Stimulated activated CD8-positive, alpha-beta memory T cell treated with anti-CD3 and anti-CD28 coated beads, Interleukin-15, amount 100 ng/mL, for 1 hour (primary cell): Measurements from ENCODE around the gene DBF4B.
"Not testable (repeated sequence)": the region's sequence is repeated elsewhere in the genome, so short reads cannot be mapped to it uniquely, and the experiment has no call there.

Experiments
- DNase-seq: peaks from one replicate; pipeline ENCODE4 v3.0.0-alpha.2; 2020; ENCODE audit warnings: low read depth

The DBF4B gene

GRCh38 chr17:44734272-44734671, 25.8 kb downstream of the DBF4B start:
- DNase-seq: no peak

- DNase-seq: no peak
These were observed 28.2 kb downstream of the DBF4B start for GRCh38 chr17:44736551-44737240.

GRCh38 chr17:44738214-44738906, 29.9 kb downstream of the DBF4B start:
- DNase-seq: no peak

GRCh38 chr17:44741316-44741715, 32.9 kb downstream of the DBF4B start:
- no peak for DNase-seq

GRCh38 chr17:44745301-44745700, 36.8 kb downstream of the DBF4B start:
- DNase-seq: no peak

GRCh38 chr17:44745738-44746137, 37.3 kb downstream of the DBF4B start:
- DNase-seq: not testable (repeated sequence)

- DNase-seq: no peak
These were observed 39.1 kb downstream of the DBF4B start for GRCh38 chr17:44747566-44747965.

GRCh38 chr17:44749076-44749979, 40.9 kb downstream of the DBF4B start:
- DNase-seq: no peak

- no peak for DNase-seq
These were observed 41.5 kb downstream of the DBF4B start for GRCh38 chr17:44749980-44750318.

- no peak for DNase-seq
These were observed 42.9 kb downstream of the DBF4B start for GRCh38 chr17:44751331-44751730.

- no peak for DNase-seq
These were observed 43.3 kb downstream of the DBF4B start for GRCh38 chr17:44751806-44752205.

- DNase-seq: no peak
These were observed 44.7 kb downstream of the DBF4B start for GRCh38 chr17:44752953-44753861.

GRCh38 chr17:44754276-44754675, 45.8 kb downstream of the DBF4B start:
- no peak for DNase-seq

GRCh38 chr17:44755180-44755579, 46.7 kb downstream of the DBF4B start:
- DNase-seq: not testable (repeated sequence)

- DNase-seq: no peak
These were observed 48.8 kb downstream of the DBF4B start for GRCh38 chr17:44757045-44757917.

GRCh38 chr17:44757918-44758413, 49.5 kb downstream of the DBF4B start:
- no peak for DNase-seq

GRCh38 chr17:44758414-44759085, 50.1 kb downstream of the DBF4B start, which contains the start of gene ADAM11:
Gene ADAM11, plus strand, starts transcription at chr17:44758988. Its CDS starts 212 bp downstream, at chr17:44759200.
- no peak for DNase-seq

- no peak for DNase-seq
These were observed 50.8 kb downstream of the DBF4B start for GRCh38 chr17:44759086-44759915.

- no peak for DNase-seq
These were observed 51.4 kb downstream of the DBF4B start for GRCh38 chr17:44759916-44760243.
